Liver (tissue), 9 donors: Measurements from ENCODE around the gene TEC. TPM values are rescaled to one million over a fixed set of nuclear protein-coding genes. Genes with fewer than 3 reads are reported as not detected.
A peak's percentile ranks its signal among the peaks of the same experiment; 100 is the strongest.

ENCODE experiments used
- DNase-seq: peaks from one replicate; pipeline ENCODE4 v3.0.0-alpha.2; 2017; ENCODE audit warnings: low spot score
- H3K27ac ChIP-seq, 2 donors: one replicate each; pipeline ENCODE4 v1.7.0; 2013; ENCODE audit warnings: inconsistent platforms in 2 of 2, low read length in 2 of 2, control low read depth in 1 of 2, low read depth in 1 of 2, mild to moderate bottlenecking in 1 of 2
- H3K27me3 ChIP-seq, 4 donors: one replicate each; pipeline versions ENCODE4 v1.6.1 to v1.7.0; 2013; ENCODE audit warnings: low read length in 3 of 4, inconsistent platforms in 1 of 4, mild to moderate bottlenecking in 1 of 4, moderate library complexity in 1 of 4; ENCODE audit not compliant: control insufficient read depth in 4 of 4, insufficient read depth in 4 of 4
- H3K36me3 ChIP-seq, 4 donors: one replicate each; pipeline versions ENCODE4 v1.6.1 to v1.7.0; 2013; ENCODE audit warnings: low read length in 3 of 4, mild to moderate bottlenecking in 3 of 4, low read depth in 1 of 4, moderate library complexity in 1 of 4; ENCODE audit not compliant: control insufficient read depth in 4 of 4, insufficient read depth in 3 of 4
- H3K4me1 ChIP-seq, 4 donors: one replicate each; pipeline versions ENCODE4 v1.6.1 to v1.7.0; 2013; ENCODE audit warnings: low read length in 3 of 4, mild to moderate bottlenecking in 3 of 4, moderate library complexity in 1 of 4; ENCODE audit not compliant: control insufficient read depth in 4 of 4, insufficient read depth in 4 of 4
- H3K4me3 ChIP-seq, 3 donors: one replicate each; pipeline versions ENCODE4 v1.6.1 to v1.7.0; 2013; ENCODE audit warnings: low read length in 3 of 3, control low read depth in 1 of 3, low read depth in 1 of 3, mild to moderate bottlenecking in 1 of 3
- H3K9ac ChIP-seq, 2 donors: one replicate each; pipeline ENCODE4 v1.7.0; 2013; ENCODE audit warnings: low read length in 2 of 2, mild to moderate bottlenecking in 2 of 2, moderate library complexity in 2 of 2, control low read depth in 1 of 2, low read depth in 1 of 2
- H3K9me3 ChIP-seq, 4 donors: one replicate each; pipeline versions ENCODE4 v1.6.1 to v1.7.0; 2013; ENCODE audit warnings: low read length in 3 of 4; ENCODE audit not compliant: control insufficient read depth in 4 of 4
- EGR1 ChIP-seq, 2 donors: IDR thresholded peaks; 2 replicates each; pipeline ENCODE4 v1.6.1; 2016 to 2018; ENCODE audit warnings: antibody characterized with exemption in 2 of 2, low read depth in 2 of 2
- FOXA1 ChIP-seq: IDR thresholded peaks from 2 replicates; pipeline ENCODE4 v1.6.1; 2016; ENCODE audit warnings: antibody characterized with exemption
- FOXA2 ChIP-seq: IDR thresholded peaks from 2 replicates; pipeline ENCODE4 v1.6.1; 2016; ENCODE audit warnings: antibody characterized with exemption
- GABPA ChIP-seq, 2 donors: IDR thresholded peaks in 1 of 2; conservative IDR thresholded peaks in 1 of 2; 2 replicates each; pipeline ENCODE4 v1.6.1; 2016; ENCODE audit warnings: antibody characterized with exemption in 2 of 2, mild to moderate bottlenecking in 1 of 2, moderate library complexity in 1 of 2
- HNF4A ChIP-seq, 2 donors: conservative IDR thresholded peaks; 2 replicates each; pipeline ENCODE4 v1.6.1; 2016; ENCODE audit warnings: antibody characterized with exemption in 2 of 2, mild to moderate bottlenecking in 2 of 2
- HNF4G ChIP-seq: IDR thresholded peaks from 2 replicates; pipeline ENCODE4 v1.6.1; 2016; ENCODE audit warnings: antibody characterized with exemption
- JUND ChIP-seq, 2 donors: IDR thresholded peaks; 2 replicates each; pipeline ENCODE4 v1.6.1; 2016; ENCODE audit warnings: antibody characterized with exemption in 2 of 2
- RXRA ChIP-seq, 2 donors: IDR thresholded peaks; 2 replicates each; pipeline ENCODE4 v1.6.1; 2017 to 2018; ENCODE audit warnings: antibody characterized with exemption in 2 of 2, mild to moderate bottlenecking in 1 of 2
- SP1 ChIP-seq: IDR thresholded peaks from 2 replicates; pipeline ENCODE4 v1.6.1; 2018; ENCODE audit warnings: antibody characterized with exemption, mild to moderate bottlenecking
- TAF1 ChIP-seq: conservative IDR thresholded peaks from 2 replicates; pipeline ENCODE4 v1.6.1; 2016; ENCODE audit warnings: antibody characterized with exemption, mild to moderate bottlenecking
- YY1 ChIP-seq: IDR thresholded peaks from 2 replicates; pipeline ENCODE4 v1.6.1; 2016; ENCODE audit warnings: antibody characterized with exemption, mild to moderate bottlenecking
- WGBS: extraction: QIAGEN DNeasy Blood & Tissue Kit; methylation state at CpG from one replicate; pipeline ENCODE4 v1.1.7; 2013; 5-methylcytosine and 5-hydroxymethylcytosine counted together
- polyA plus RNA-seq, 2 donors: library from polyadenylated mRNA; stranded (reverse) in 1 of 2; unstranded in 1 of 2; fragments of 200-250 nt in 1 of 2; fragments of >200 nt in 1 of 2; fragmentation: Nextera tagmentation in 1 of 2; extraction: Ambion mirVana in 1 of 2; gene quantifications; one replicate each; pipeline versions ENCODE4 v1.2.1 to v1.2.3, GENCODE V29; 2013 to 2015
- total RNA-seq, 2 donors: library from RNA; depleted of rRNA; stranded (reverse); fragments of >200 nt; gene quantifications; one replicate each; pipeline ENCODE4 v1.2.3, GENCODE V29; 2014
- TF ChIP-seq, protein P1 (sequence below): IDR thresholded peaks from 2 replicates; pipeline ENCODE4 v1.6.1; 2016; ENCODE audit warnings: antibody characterized with exemption
- TF ChIP-seq, protein P2 (sequence below): IDR thresholded peaks from 2 replicates; pipeline ENCODE4 v1.6.1; 2016; ENCODE audit warnings: antibody characterized with exemption
- TF ChIP-seq, protein P3 (sequence below): IDR thresholded peaks from 2 replicates; pipeline ENCODE4 v1.6.1; 2016; ENCODE audit warnings: antibody characterized with exemption
- TF ChIP-seq, protein P4 (sequence below): IDR thresholded peaks from 2 replicates; pipeline ENCODE4 v1.6.1; 2016; ENCODE audit warnings: antibody characterized with exemption, mild to moderate bottlenecking
- TF ChIP-seq, protein P5 (sequence below): fragments of 150-350 bp; IDR thresholded peaks from 2 replicates; pipeline ENCODE4 v1.5.1; 2017; ENCODE audit warnings: improper control_type of control experiment, low read depth, low read length; ENCODE audit not compliant: missing input control
- donor health status: healthy.
- donor health status: healthy.
- donor health status: healthy.
- donor health status: healthy.
- donor health status: healthy.

Gene TEC
- total and polyA plus RNA-seq, 4 donors, result 1.1 to 4.7 (median 2.0) TPM

DNA sequence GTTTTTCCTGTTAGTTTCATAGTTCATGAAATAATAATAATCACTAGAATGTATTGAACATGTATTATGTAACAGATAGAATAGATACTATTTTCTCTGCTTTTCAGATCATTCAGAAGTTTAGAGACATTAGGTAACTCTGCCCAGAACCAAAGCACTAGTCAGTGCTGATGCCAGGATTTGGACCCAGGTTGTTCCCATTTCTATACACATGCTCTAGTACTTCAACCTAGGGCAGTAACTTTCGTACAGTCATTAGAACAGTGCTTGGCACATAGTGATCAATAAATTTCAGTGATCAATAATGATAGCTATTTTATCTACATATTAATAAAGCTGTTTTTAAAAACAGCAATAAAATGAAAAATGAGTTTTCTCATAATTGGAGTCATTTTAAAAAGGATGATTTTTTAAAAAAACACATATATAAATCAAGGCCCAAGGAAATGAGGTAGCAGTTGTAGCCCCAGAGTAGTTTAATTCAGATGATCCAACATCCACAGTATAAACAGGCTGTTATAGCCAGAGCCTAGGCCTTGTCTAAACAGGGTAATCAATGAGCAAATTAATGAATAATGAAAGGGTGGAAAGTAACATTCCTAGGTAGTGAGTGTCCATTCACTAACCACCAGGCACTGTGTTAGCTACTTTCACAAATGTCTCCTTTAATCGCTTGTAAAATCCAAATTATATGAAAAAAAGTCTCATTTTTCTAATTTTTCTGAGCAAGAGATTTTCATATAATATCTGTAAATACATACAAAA, 161.1 kb downstream of the TEC start:
- whole genome bisulfite sequencing, result 43% methylated on average over 2 of the region's 2 CpGs
- no peak for DNase-seq
- Histone ChIP-seq H3K27me3 (no peaks in the 10 kb centered on the region), H3K4me1 (peaks cover 0 to 14% (median 9%) of the 10 kb centered on the region in 4 donors), H3K4me3 (no peak overlapping the region), H3K27ac (peak overlapping the region in 1 of 2 donors; percentile 11), H3K9ac (no peak overlapping the region), H3K9me3 (no peaks in the 10 kb centered on the region), H3K36me3 (no peaks in the 10 kb centered on the region)
- no peak for TF ChIP-seq HNF4G
- TF ChIP-seq, protein P1, sequence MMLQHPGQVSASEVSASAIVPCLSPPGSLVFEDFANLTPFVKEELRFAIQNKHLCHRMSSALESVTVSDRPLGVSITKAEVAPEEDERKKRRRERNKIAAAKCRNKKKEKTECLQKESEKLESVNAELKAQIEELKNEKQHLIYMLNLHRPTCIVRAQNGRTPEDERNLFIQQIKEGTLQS, result peak; percentile 30
- TF ChIP-seq FOXA1, result no peak
- peak; percentile 70 to 76 for TF ChIP-seq JUND (IDR thresholded peaks at IDR 0.05)
- TF ChIP-seq, protein P2, sequence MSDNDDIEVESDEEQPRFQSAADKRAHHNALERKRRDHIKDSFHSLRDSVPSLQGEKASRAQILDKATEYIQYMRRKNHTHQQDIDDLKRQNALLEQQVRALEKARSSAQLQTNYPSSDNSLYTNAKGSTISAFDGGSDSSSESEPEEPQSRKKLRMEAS, result no peak
- TF ChIP-seq FOXA2, result peak; percentile 48
- no peak for TF ChIP-seq TAF1
- TF ChIP-seq, protein P3, sequence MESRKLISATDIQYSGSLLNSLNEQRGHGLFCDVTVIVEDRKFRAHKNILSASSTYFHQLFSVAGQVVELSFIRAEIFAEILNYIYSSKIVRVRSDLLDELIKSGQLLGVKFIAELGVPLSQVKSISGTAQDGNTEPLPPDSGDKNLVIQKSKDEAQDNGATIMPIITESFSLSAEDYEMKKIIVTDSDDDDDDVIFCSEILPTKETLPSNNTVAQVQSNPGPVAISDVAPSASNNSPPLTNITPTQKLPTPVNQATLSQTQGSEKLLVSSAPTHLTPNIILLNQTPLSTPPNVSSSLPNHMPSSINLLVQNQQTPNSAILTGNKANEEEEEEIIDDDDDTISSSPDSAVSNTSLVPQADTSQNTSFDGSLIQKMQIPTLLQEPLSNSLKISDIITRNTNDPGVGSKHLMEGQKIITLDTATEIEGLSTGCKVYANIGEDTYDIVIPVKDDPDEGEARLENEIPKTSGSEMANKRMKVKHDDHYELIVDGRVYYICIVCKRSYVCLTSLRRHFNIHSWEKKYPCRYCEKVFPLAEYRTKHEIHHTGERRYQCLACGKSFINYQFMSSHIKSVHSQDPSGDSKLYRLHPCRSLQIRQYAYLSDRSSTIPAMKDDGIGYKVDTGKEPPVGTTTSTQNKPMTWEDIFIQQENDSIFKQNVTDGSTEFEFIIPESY, result peak; percentile 22
- peak; percentile 25 to 26 for TF ChIP-seq HNF4A (conservative IDR thresholded peaks at IDR 0.05)
- TF ChIP-seq, protein P4, sequence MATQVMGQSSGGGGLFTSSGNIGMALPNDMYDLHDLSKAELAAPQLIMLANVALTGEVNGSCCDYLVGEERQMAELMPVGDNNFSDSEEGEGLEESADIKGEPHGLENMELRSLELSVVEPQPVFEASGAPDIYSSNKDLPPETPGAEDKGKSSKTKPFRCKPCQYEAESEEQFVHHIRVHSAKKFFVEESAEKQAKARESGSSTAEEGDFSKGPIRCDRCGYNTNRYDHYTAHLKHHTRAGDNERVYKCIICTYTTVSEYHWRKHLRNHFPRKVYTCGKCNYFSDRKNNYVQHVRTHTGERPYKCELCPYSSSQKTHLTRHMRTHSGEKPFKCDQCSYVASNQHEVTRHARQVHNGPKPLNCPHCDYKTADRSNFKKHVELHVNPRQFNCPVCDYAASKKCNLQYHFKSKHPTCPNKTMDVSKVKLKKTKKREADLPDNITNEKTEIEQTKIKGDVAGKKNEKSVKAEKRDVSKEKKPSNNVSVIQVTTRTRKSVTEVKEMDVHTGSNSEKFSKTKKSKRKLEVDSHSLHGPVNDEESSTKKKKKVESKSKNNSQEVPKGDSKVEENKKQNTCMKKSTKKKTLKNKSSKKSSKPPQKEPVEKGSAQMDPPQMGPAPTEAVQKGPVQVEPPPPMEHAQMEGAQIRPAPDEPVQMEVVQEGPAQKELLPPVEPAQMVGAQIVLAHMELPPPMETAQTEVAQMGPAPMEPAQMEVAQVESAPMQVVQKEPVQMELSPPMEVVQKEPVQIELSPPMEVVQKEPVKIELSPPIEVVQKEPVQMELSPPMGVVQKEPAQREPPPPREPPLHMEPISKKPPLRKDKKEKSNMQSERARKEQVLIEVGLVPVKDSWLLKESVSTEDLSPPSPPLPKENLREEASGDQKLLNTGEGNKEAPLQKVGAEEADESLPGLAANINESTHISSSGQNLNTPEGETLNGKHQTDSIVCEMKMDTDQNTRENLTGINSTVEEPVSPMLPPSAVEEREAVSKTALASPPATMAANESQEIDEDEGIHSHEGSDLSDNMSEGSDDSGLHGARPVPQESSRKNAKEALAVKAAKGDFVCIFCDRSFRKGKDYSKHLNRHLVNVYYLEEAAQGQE, result no peak
- peak; percentile 28 for TF ChIP-seq YY1
- TF ChIP-seq SP1, result peak; percentile 62
- no peak for TF ChIP-seq RXRA (IDR thresholded peaks at IDR 0.05)
- no peak for TF ChIP-seq GABPA (IDR thresholded peaks at IDR 0.05 in 1 of 2, conservative IDR thresholded peaks at IDR 0.05 in 1 of 2)

DNA sequence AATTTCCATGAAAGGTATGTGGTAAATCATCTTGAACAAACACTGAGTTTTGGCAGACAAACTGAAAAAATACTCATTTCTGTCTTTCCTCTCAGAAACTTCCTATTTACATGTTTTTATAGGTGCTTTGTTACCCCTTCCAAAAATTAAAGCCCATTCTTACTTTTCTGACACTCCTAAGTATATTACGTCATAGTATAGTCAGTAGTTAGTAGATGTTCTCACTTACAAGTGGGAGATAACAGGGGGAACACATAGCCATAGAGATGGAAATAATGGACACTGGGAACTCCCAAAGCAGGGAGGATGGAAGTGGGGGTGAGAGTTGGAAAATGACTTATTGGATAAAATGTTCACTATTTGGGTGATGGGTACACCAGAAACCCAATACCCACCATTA, 164.4 kb downstream of the TEC start:
- no peak for DNase-seq
- 55% methylated on average over 1 of the region's 1 CpG for WGBS
- H3K27ac ChIP-seq, result no peak overlapping the region
- H3K9ac ChIP-seq, result no peak overlapping the region
- H3K9me3 ChIP-seq, result no peaks in the 10 kb centered on the region
- no peaks in the 10 kb centered on the region for H3K36me3 ChIP-seq
- no peaks in the 10 kb centered on the region for H3K27me3 ChIP-seq
- H3K4me3 ChIP-seq, result no peak overlapping the region
- peaks cover 0 to 14% (median 9%) of the 10 kb centered on the region in 4 donors for H3K4me1 ChIP-seq
- TF ChIP-seq, protein P4, result no peak
- TF ChIP-seq RXRA (IDR thresholded peaks at IDR 0.05), result no peak
- TF ChIP-seq FOXA2, result no peak
- TF ChIP-seq, protein P1, result no peak
- TF ChIP-seq, protein P5, sequence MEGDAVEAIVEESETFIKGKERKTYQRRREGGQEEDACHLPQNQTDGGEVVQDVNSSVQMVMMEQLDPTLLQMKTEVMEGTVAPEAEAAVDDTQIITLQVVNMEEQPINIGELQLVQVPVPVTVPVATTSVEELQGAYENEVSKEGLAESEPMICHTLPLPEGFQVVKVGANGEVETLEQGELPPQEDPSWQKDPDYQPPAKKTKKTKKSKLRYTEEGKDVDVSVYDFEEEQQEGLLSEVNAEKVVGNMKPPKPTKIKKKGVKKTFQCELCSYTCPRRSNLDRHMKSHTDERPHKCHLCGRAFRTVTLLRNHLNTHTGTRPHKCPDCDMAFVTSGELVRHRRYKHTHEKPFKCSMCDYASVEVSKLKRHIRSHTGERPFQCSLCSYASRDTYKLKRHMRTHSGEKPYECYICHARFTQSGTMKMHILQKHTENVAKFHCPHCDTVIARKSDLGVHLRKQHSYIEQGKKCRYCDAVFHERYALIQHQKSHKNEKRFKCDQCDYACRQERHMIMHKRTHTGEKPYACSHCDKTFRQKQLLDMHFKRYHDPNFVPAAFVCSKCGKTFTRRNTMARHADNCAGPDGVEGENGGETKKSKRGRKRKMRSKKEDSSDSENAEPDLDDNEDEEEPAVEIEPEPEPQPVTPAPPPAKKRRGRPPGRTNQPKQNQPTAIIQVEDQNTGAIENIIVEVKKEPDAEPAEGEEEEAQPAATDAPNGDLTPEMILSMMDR, result no peak
- TF ChIP-seq, protein P3, result no peak
- no peak for TF ChIP-seq HNF4G
- TF ChIP-seq EGR1 (IDR thresholded peaks at IDR 0.05; ENCODE audit: low read depth in 2 of 2), result no peak
- TF ChIP-seq JUND (IDR thresholded peaks at IDR 0.05), result no peak
- no peak for TF ChIP-seq TAF1
